Neuronal stem cell (in vitro differentiated cells): ENCODE measurements around the gene TDRD1.

Experiments
- DNase-seq: peaks from one replicate; pipeline ENCODE4 v3.0.0-alpha.2; 2013; ENCODE audit warnings: low spot score
- H2AFZ ChIP-seq: one replicate; pipeline ENCODE4 v1.6.1; 2013; ENCODE audit warnings: mild to moderate bottlenecking, low read length, inconsistent platforms
- H2AK5ac ChIP-seq: 2 replicates; pipeline ENCODE4 v1.6.1; 2013; ENCODE audit warnings: low read depth, mild to moderate bottlenecking, inconsistent platforms, low read length, moderate library complexity, mixed read lengths
- H2BK120ac ChIP-seq: 2 replicates; pipeline ENCODE4 v1.6.1; 2013; ENCODE audit warnings: low read depth, mild to moderate bottlenecking, inconsistent platforms, low read length, moderate library complexity, mixed read lengths
- H2BK12ac ChIP-seq: one replicate; pipeline ENCODE4 v1.6.1; 2013; ENCODE audit warnings: low read length, inconsistent platforms
- H2BK15ac ChIP-seq: 2 replicates; pipeline ENCODE4 v1.6.1; 2013; ENCODE audit warnings: mild to moderate bottlenecking, low read length, inconsistent platforms, mixed read lengths
- H2BK5ac ChIP-seq: one replicate; pipeline ENCODE4 v1.6.1; 2013; ENCODE audit warnings: inconsistent platforms, mild to moderate bottlenecking, low read length, moderate library complexity
- H3K14ac ChIP-seq: one replicate; pipeline ENCODE4 v1.6.1; 2013; ENCODE audit warnings: low read length, inconsistent platforms
- H3K18ac ChIP-seq: 2 replicates; pipeline ENCODE4 v1.6.1; 2013; ENCODE audit warnings: low read length, inconsistent platforms
- H3K23ac ChIP-seq: 2 replicates; pipeline ENCODE4 v1.6.1; 2013; ENCODE audit warnings: low read depth, mild to moderate bottlenecking, mixed read lengths, low read length, inconsistent platforms; ENCODE audit not compliant: poor library complexity
- H3K27ac ChIP-seq: replicated peaks from 3 replicates; pipeline ENCODE4 v1.5.1; 2013; ENCODE audit warnings: low read length, inconsistent platforms
- H3K27me3 ChIP-seq, 3 experiments: 2 replicates each; pipeline ENCODE4 v1.6.1; 2013; ENCODE audit warnings: low read length in 3 of 3, mild to moderate bottlenecking in 2 of 3, inconsistent platforms in 1 of 3, low read depth in 1 of 3, mixed read lengths in 1 of 3, moderate library complexity in 1 of 3; ENCODE audit not compliant: control insufficient read depth in 3 of 3, insufficient read depth in 3 of 3
- H3K36me3 ChIP-seq, 2 donors: replicated peaks in 1 of 2; 2 replicates each; pipeline ENCODE4 v1.6.1; 2013; ENCODE audit warnings: low read length in 2 of 2; ENCODE audit not compliant: control insufficient read depth in 2 of 2, insufficient read depth in 2 of 2
- H3K4ac ChIP-seq: 2 replicates; pipeline ENCODE4 v1.6.1; 2013; ENCODE audit warnings: inconsistent platforms, mild to moderate bottlenecking, low read length, moderate library complexity
- H3K4me1 ChIP-seq, 2 donors: 1 replicate in 1 of 2; 2 replicates in 1 of 2; pipeline ENCODE4 v1.6.1; 2013; ENCODE audit warnings: low read length in 2 of 2, low read depth in 1 of 2; ENCODE audit not compliant: control insufficient read depth in 2 of 2, insufficient read depth in 1 of 2
- H3K4me2 ChIP-seq: one replicate; pipeline ENCODE4 v1.6.1; 2013; ENCODE audit warnings: mild to moderate bottlenecking, low read length, inconsistent platforms; ENCODE audit not compliant: insufficient read depth, poor library complexity, severe bottlenecking
- H3K4me3 ChIP-seq, 2 donors: 2 replicates each; pipeline ENCODE4 v1.5.1; 2013; ENCODE audit warnings: low read length in 2 of 2, mild to moderate bottlenecking in 2 of 2, inconsistent platforms in 1 of 2, moderate library complexity in 1 of 2
- H3K79me1 ChIP-seq: one replicate; pipeline ENCODE4 v1.6.1; 2013; ENCODE audit warnings: low read depth, mild to moderate bottlenecking, inconsistent platforms, low read length, moderate library complexity
- H3K9ac ChIP-seq: one replicate; pipeline ENCODE4 v1.6.1; 2013; ENCODE audit warnings: mild to moderate bottlenecking, low read depth, low read length, inconsistent platforms; ENCODE audit not compliant: poor library complexity
- H3K9me3 ChIP-seq, 2 donors: replicated peaks in 1 of 2; 2 replicates each; pipeline versions ENCODE3 to v1.6.1; 2013; ENCODE audit warnings: low read length in 2 of 2, mild to moderate bottlenecking in 2 of 2, inconsistent platforms in 1 of 2, low read depth in 1 of 2, mixed read lengths in 1 of 2, moderate library complexity in 1 of 2; ENCODE audit not compliant: control insufficient read depth in 2 of 2, insufficient read depth in 1 of 2
- H4K8ac ChIP-seq: one replicate; pipeline ENCODE4 v1.6.1; 2013; ENCODE audit warnings: low read depth, mild to moderate bottlenecking, inconsistent platforms, low read length, moderate library complexity
- H4K91ac ChIP-seq: one replicate; pipeline ENCODE4 v1.6.1; 2013; ENCODE audit warnings: low read length, low read depth, mild to moderate bottlenecking, inconsistent platforms; ENCODE audit not compliant: poor library complexity
- WGBS, 2 donors: extraction: QIAGEN DNeasy Blood & Tissue Kit; methylation state at CpG; one replicate each; pipeline ENCODE4 v1.1.7; 2013; ENCODE audit warnings: missing lambda C conversion rate in 2 of 2, mixed read lengths in 1 of 2; ENCODE audit not compliant: insufficient read length in 2 of 2, insufficient replicate concordance in 1 of 2; ENCODE audit errors: extremely low coverage in 2 of 2; 5-methylcytosine and 5-hydroxymethylcytosine counted together

TDRD1 gene

DNA sequence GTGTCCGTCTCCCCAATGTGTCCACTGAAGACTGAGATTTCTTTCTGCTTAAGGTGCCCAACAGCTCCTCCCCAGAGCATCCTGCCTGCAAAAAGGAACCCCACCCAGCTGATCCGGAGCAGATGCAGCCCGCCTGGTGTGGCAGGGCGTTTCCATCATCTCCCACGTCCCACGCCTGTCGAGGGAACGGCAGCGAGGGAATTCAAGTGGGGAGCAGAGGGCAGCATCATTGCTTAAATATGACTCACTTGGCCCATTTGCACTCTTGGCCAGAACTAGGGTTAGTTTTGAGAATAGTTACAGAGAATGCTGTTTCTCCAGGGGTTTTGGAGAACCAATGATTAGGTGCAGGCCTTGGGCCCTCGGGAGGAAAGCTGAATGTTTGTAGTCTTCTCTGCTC, 80.7 kb downstream of the TDRD1 start:
- no peak for DNase-seq

DNA sequence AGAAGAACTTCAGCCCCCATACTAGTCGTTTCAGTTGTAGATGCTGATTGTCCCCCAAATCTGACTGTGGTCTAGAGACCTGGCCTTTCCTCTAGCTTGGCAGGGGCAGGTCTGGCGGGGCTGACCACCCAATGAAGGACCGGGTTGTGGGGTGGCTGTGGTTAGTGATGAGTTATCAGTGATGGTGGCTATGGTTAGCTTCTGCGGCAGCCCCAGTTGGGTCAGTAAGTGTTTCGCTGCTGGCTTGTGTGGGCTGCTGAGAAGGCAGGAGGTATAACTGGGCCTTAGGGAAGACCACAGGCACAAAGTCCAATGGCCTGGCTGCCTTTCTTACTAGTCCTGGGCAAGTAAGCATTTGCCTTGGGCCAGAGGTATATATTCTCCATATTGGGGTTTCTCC, 81.2 kb downstream of the TDRD1 start:
- no peak overlapping the region for H2AFZ ChIP-seq
- H2BK120ac ChIP-seq, result no peak overlapping the region
- peaks cover 0 to 5% (median 0%) of the 10 kb centered on the region in 3 experiments for H3K27me3 ChIP-seq
- H3K9ac ChIP-seq, result no peak overlapping the region
- H3K18ac ChIP-seq, result no peak overlapping the region
- H3K14ac ChIP-seq, result no peak overlapping the region
- no peak overlapping the region for H3K27ac ChIP-seq
- no peak overlapping the region for H2BK5ac ChIP-seq
- H3K4me2 ChIP-seq, result no peak overlapping the region
- no peaks in the 10 kb centered on the region for H3K36me3 ChIP-seq
- no peak overlapping the region for H4K91ac ChIP-seq
- no peak overlapping the region for H3K23ac ChIP-seq
- peaks cover 0 to 2% of the 10 kb centered on the region in 2 donors for H3K4me1 ChIP-seq
- no peak overlapping the region for H4K8ac ChIP-seq
- H3K79me1 ChIP-seq, result no peaks in the 10 kb centered on the region
- H2BK12ac ChIP-seq, result no peak overlapping the region
- no peaks in the 10 kb centered on the region for H3K9me3 ChIP-seq
- no peak overlapping the region for H2BK15ac ChIP-seq
- H2AK5ac ChIP-seq, result no peak overlapping the region
- WGBS, 2 donors, result no CpG with 5 or more reads among the region's 5 CpGs
- no peak overlapping the region for H3K4ac ChIP-seq
- DNase-seq, result no peak
- no peak overlapping the region for H3K4me3 ChIP-seq

More for the DNA sequence above, 80.7 kb downstream of the TDRD1 start:
- no peak overlapping the region for H3K4me3 ChIP-seq
- WGBS, 2 donors, result no CpG with 5 or more reads among the region's 10 CpGs
- H3K18ac ChIP-seq, result peak overlapping the region; percentile 44
- no peak overlapping the region for H2AK5ac ChIP-seq
- no peak overlapping the region for H4K8ac ChIP-seq
- peaks cover 0 to 2% of the 10 kb centered on the region in 2 donors for H3K4me1 ChIP-seq
- H2AFZ ChIP-seq, result no peak overlapping the region
- H3K9ac ChIP-seq, result no peak overlapping the region
- no peaks in the 10 kb centered on the region for H3K9me3 ChIP-seq
- no peak overlapping the region for H2BK12ac ChIP-seq
- H3K14ac ChIP-seq, result no peak overlapping the region
- peaks cover 0 to 5% (median 0%) of the 10 kb centered on the region in 3 experiments for H3K27me3 ChIP-seq
- H3K27ac ChIP-seq, result no peak overlapping the region
- H2BK15ac ChIP-seq, result no peak overlapping the region
- no peak overlapping the region for H4K91ac ChIP-seq
- no peak overlapping the region for H2BK5ac ChIP-seq
- H3K36me3 ChIP-seq, result no peaks in the 10 kb centered on the region
- H3K4me2 ChIP-seq, result no peak overlapping the region
- peak overlapping the region; percentile 75 for H3K23ac ChIP-seq
- H3K79me1 ChIP-seq, result no peaks in the 10 kb centered on the region
- H3K4ac ChIP-seq, result no peak overlapping the region
- H2BK120ac ChIP-seq, result no peak overlapping the region

- no peak overlapping the region for H2AK5ac ChIP-seq
- no peak overlapping the region for H2BK12ac ChIP-seq
- H3K4me3 ChIP-seq, result no peak overlapping the region
- H3K4me1 ChIP-seq, result peaks cover 0 to 2% of the 10 kb centered on the region in 2 donors
- H3K9me3 ChIP-seq, result no peaks in the 10 kb centered on the region
- no peak overlapping the region for H4K91ac ChIP-seq
- no peak overlapping the region for H3K27ac ChIP-seq
- no peak overlapping the region for H3K18ac ChIP-seq
- no peak overlapping the region for H2BK15ac ChIP-seq
- H3K9ac ChIP-seq, result no peak overlapping the region
- H3K4me2 ChIP-seq, result no peak overlapping the region
- H3K23ac ChIP-seq, result no peak overlapping the region
- peaks cover 0 to under 1% (median 0%) of the 10 kb centered on the region in 3 experiments for H3K27me3 ChIP-seq
- no peaks in the 10 kb centered on the region for H3K79me1 ChIP-seq
- H3K14ac ChIP-seq, result no peak overlapping the region
- no peak overlapping the region for H4K8ac ChIP-seq
- no peak overlapping the region for H2BK5ac ChIP-seq
- WGBS, 2 donors, result no CpG with 5 or more reads among the region's 2 CpGs
- H2AFZ ChIP-seq, result no peak overlapping the region
- H3K36me3 ChIP-seq, result no peaks in the 10 kb centered on the region
- H2BK120ac ChIP-seq, result no peak overlapping the region
- H3K4ac ChIP-seq, result no peak overlapping the region
- DNase-seq, result no peak
Observed at GRCh38 chr10:114261076-114261475, 81.9 kb downstream of the TDRD1 start.

GRCh38 chr10:114262496-114262895, 83.3 kb downstream of the TDRD1 start:
- WGBS, 2 donors, result no CpG with 5 or more reads among the region's 4 CpGs
- Histone ChIP-seq H2BK12ac (no peak overlapping the region), H2AFZ (no peak overlapping the region), H3K27me3 (no peaks in the 10 kb centered on the region), H2BK120ac (no peak overlapping the region), H4K91ac (no peak overlapping the region), H2AK5ac (no peak overlapping the region), H3K36me3 (no peaks in the 10 kb centered on the region), H3K4ac (no peak overlapping the region), H3K27ac (no peak overlapping the region), H3K14ac (no peak overlapping the region), H3K4me2 (no peak overlapping the region), H4K8ac (no peak overlapping the region), H3K4me3 (no peak overlapping the region), H3K9ac (no peak overlapping the region), H2BK5ac (no peak overlapping the region), H3K4me1 (peaks cover 0 to 2% of the 10 kb centered on the region in 2 donors), H3K9me3 (no peaks in the 10 kb centered on the region), H3K79me1 (no peaks in the 10 kb centered on the region), H3K23ac (no peak overlapping the region), H3K18ac (no peak overlapping the region), H2BK15ac (no peak overlapping the region)
- DNase-seq, result no peak
